Measurements from ENCODE around the gene FOSB.
A peak's percentile ranks its signal among the peaks of the same experiment; 100 is the strongest.

Gene FOSB

DNA sequence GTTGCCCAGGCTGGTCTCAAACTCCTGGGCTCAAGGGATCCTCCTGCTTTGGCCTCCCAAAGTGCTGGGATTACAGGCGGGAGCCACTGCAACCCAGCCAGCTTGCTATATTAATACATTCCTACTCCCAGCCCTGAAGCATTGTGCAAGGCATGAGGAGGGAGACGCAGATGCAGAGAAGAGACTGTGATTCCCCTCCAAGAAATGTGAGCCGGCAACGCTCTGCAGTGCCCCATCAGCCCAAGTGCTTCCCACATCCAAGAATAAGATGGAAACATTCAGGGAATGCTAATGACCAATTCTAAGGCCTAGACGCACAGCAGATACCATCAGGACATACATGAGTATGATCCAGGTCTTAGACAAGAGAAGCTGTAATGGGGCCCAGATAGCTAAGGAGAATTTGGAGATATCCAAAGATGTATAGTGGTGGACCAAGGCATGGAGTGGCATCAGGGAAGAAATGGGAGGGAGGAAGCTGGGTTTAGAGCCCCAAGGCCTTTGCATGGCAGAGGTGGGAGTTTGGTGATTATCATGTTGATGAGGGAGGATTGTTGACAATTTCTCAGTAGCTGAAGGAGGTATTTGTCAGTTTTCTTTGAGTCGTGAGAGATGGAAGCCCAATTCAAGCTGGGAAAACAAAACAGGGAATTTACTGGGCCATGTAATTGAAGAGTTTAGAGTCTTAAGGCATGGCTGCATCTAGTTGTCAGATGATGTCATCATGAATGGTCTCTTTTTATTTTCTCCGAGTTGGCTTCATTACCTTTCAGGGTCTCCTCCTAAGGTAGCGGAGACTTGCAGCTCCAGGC, 33.3 kb downstream of the FOSB start:
- no peak overlapping the region for H3K4me3 ChIP-seq (ENCODE audit: low read depth, low read length)
- TF ChIP-seq, protein P1, sequence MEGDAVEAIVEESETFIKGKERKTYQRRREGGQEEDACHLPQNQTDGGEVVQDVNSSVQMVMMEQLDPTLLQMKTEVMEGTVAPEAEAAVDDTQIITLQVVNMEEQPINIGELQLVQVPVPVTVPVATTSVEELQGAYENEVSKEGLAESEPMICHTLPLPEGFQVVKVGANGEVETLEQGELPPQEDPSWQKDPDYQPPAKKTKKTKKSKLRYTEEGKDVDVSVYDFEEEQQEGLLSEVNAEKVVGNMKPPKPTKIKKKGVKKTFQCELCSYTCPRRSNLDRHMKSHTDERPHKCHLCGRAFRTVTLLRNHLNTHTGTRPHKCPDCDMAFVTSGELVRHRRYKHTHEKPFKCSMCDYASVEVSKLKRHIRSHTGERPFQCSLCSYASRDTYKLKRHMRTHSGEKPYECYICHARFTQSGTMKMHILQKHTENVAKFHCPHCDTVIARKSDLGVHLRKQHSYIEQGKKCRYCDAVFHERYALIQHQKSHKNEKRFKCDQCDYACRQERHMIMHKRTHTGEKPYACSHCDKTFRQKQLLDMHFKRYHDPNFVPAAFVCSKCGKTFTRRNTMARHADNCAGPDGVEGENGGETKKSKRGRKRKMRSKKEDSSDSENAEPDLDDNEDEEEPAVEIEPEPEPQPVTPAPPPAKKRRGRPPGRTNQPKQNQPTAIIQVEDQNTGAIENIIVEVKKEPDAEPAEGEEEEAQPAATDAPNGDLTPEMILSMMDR (conservative IDR thresholded peaks at IDR 0.05; ENCODE audit: low read depth, low read length): no peak
- no peak for DNase-seq (ENCODE audit: low read depth)

DNA sequence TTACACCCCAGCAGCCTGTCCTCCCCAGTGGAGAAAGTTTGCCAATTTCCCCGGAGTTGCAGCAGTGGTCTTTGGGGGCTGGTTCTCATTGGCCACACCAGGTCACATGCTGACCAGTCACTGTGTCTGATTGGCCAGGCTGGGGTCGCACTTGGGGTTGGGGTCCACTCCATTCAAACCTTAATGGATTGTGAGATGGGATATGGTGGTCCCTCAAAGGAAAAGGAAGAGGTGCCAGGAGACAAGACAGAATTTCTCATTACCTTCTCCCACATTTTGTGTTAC, 33.9 kb downstream of the FOSB start:
- no peak for DNase-seq (ENCODE audit: low read depth)
- TF ChIP-seq, protein P1 (conservative IDR thresholded peaks at IDR 0.05; ENCODE audit: low read depth, low read length): no peak
- H3K4me3 ChIP-seq (ENCODE audit: low read depth, low read length): no peak overlapping the region

DNA sequence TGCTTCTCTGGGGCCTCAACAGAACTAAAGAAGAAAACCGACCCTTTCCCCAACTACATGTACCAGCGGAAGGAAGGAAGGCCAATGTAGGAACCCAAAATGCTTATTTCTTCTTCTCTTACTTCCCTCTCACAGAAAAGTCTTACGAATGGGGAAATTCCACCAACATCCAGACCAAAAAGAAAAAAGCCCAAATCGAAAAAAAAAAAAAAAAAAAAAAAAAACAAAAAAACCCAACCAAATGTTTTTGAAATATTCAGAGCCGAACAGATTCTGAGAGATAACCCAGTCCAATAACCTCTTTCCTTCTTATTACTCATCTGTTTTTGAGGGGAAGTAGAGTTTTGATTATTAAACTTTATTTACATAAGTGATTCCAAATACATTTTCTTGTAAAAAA, 34.3 kb downstream of the FOSB start:
- TF ChIP-seq, protein P1 (conservative IDR thresholded peaks at IDR 0.05; ENCODE audit: low read depth, low read length): no peak
- H3K4me3 ChIP-seq (ENCODE audit: low read depth, low read length): no peak overlapping the region
- no peak for DNase-seq (ENCODE audit: low read depth)

DNA sequence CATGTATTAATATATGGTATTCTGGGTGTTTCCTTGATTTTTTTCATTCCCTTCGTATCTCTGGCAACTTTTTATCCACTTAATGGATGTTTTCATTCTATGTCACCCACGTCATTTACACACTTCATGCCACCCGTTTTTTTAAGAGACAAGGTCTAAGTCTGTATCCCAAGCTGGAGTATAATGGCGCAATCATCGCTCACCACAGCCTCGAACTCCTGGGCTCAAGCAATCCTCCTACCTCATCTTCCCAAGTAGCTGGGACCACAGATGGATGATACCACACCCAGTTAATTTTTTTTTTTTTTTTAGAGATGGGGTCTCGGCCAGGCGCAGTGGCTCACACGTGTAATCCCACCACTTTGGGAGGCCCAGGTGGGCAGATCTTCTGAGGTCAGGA, 36.1 kb downstream of the FOSB start:
- H3K4me3 ChIP-seq (ENCODE audit: low read depth, low read length): no peak overlapping the region
- DNase-seq (ENCODE audit: low read depth): no peak
- TF ChIP-seq, protein P1 (conservative IDR thresholded peaks at IDR 0.05; ENCODE audit: low read depth, low read length): no peak

DNA sequence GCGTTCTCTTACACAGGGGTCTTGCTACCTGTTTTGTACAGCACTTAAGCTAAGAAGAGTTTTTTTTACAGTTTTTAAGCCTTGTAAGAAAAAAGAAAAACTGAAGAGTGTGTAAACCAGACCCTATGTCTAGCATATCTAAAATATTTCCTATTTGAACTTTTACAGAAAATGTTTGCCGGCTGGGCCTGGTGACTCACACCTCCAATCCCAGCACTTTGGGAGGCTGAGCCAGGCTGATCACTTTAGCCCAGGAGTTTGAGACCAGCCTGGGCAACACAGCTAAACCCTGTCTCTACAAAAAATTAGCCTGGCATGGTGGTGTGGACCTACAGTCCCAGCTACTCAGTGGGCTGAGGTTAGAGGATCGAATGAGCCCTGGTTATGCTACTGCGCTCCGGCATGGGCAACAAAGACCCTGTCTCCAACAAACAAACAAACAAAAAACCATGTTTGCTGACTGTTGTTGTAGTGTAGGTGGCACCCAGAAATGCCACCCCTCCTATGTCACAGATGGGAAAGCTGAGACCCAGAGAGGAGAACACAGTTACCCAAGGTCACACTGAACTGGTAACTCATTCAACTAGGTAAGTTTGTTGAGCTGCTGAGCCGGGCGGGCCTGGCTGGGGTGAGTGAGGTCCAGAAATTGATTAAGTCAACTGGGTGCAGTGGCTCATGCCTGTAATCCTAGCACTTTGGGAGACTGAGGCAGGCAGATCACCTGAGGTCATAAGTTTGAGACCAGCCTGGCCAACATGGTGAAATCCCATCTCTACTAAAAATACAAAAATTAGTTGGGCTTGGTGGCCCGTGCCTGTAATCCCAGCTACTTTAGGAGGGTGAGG, 37.6 kb downstream of the FOSB start:
- DNase-seq (ENCODE audit: low read depth): peak; percentile 61
- TF ChIP-seq, protein P1 (conservative IDR thresholded peaks at IDR 0.05; ENCODE audit: low read depth, low read length): no peak
- H3K4me3 ChIP-seq (ENCODE audit: low read depth, low read length): no peak overlapping the region

DNA sequence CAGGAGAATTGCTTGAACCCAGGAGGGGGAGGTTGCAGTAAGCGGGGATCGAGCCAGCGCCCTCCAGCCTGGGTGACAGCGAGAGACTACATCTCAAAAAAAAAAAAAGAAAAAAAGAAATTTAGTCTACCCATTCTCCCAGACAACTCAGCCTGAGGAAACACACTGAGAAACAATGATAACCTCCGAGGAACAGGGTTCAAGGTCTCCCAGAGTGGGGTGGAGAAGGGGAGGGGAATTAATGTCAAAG, 38.1 kb downstream of the FOSB start:
- DNase-seq (ENCODE audit: low read depth): no peak
- TF ChIP-seq, protein P1 (conservative IDR thresholded peaks at IDR 0.05; ENCODE audit: low read depth, low read length): no peak
- peak overlapping the region; percentile 84 for H3K4me3 ChIP-seq (ENCODE audit: low read depth, low read length)
